Pancreas (tissue), 10 donors: ENCODE measurements around the gene TCERG1L. TPM values are rescaled to one million over a fixed set of nuclear protein-coding genes. Genes with fewer than 3 reads are reported as not detected.

Experiments
- ATAC-seq, 4 donors: fragments of 200-7000 bp; cut with Tn5 transposase; one replicate each; pipeline versions ENCODE4 v1.8.0 to v1.9.1; 2020; ENCODE audit warnings: mild to moderate bottlenecking in 4 of 4, moderate library complexity in 4 of 4
- DNase-seq, 6 donors: peaks; one replicate each; pipeline ENCODE4 v3.0.0-alpha.2; 2020
- FAIRE-seq: peaks from 2 replicates; lab custom pipeline; 2012; peaks lifted over from hg19 to GRCh38; lab: Jason Lieb, UNC
- H3K27ac ChIP-seq, 4 donors: fragments of 200-600 bp; sonication (generic); 1 replicate in 3 of 4; 2 replicates in 1 of 4; pipeline versions ENCODE4 v1.5.0 to v1.8.0; 2020
- H3K27me3 ChIP-seq, 4 donors: fragments of 200-600 bp; one replicate each; pipeline ENCODE4 v1.8.0; 2021
- H3K36me3 ChIP-seq, 3 donors: fragments of 200-600 bp; sonication (generic) in 1 of 3; one replicate each; pipeline versions ENCODE4 v1.5.0 to v1.8.0; 2020 to 2021
- H3K4me1 ChIP-seq, 3 donors: fragments of 200-600 bp; one replicate each; pipeline ENCODE4 v1.8.0; 2021
- H3K4me3 ChIP-seq, 4 donors: fragments of 200-600 bp; sonication (generic) in 2 of 4; one replicate each; pipeline versions ENCODE4 v1.5.0 to v1.8.0; 2020 to 2021
- H3K9me3 ChIP-seq, 4 donors: fragments of 200-600 bp; one replicate each; pipeline ENCODE4 v1.8.0; 2021
- WGBS, 2 donors: extraction: QIAGEN DNeasy Blood & Tissue Kit; methylation state at CpG; one replicate each; pipeline ENCODE4 v1.1.7; 2013; 5-methylcytosine and 5-hydroxymethylcytosine counted together
- intact Hi-C, 3 donors: fragments of 100-400 bp; cut with DNase I; formaldehyde crosslinking; loops; one replicate each; pipeline versions ENCODE4 v1.11.1 to v1.14.2; 2022
- polyA plus RNA-seq, 2 donors: library from polyadenylated mRNA; stranded (reverse); fragments of 200-250 nt; gene quantifications; one replicate each; pipeline ENCODE4 v1.2.3, GENCODE V29; 2013
- total RNA-seq, 6 donors: library from RNA; stranded (reverse); fragmentation: NEBNext Ultra II Directional in 4 of 6; extraction: Animal tissue kit (Norgen Biotek cat#: 25700) in 4 of 6; gene quantifications; one replicate each; pipeline versions ENCODE4 v1.2.1 to v1.2.4, GENCODE V29; 2021 to 2023
- TF ChIP-seq, protein P1 (sequence below), 4 donors: fragments of 200-600 bp; sonication (generic) in 3 of 4; IDR thresholded peaks; one replicate each; pipeline versions ENCODE4 v1.5.0 to v1.8.0; 2021; ENCODE audit warnings: antibody characterized with exemption in 4 of 4
- donor health status: healthy with polysubstance abuse.
- donor health status: DM: no; HTN: no; CAD: no; lungs with moderate emphysema.
- donor health status: DM: no; HTN: no; CAD: no.
- donor health status: control.
- donor health status: control.
- donor health status: Bipolar disorder and iron deficiency.
- donor health status: DM: yes; HTN: yes; CAD: no.
- donor health status: DM: no; HTN: no; CAD: no.
- donor health status: DM: no; HTN: no; CAD: no.
- donor health status: DM: yes; HTN: yes; CAD: no.

The TCERG1L gene
- total and polyA plus RNA-seq, 8 donors, result 0.09 to 1.9 (median 0.40) TPM

DNA sequence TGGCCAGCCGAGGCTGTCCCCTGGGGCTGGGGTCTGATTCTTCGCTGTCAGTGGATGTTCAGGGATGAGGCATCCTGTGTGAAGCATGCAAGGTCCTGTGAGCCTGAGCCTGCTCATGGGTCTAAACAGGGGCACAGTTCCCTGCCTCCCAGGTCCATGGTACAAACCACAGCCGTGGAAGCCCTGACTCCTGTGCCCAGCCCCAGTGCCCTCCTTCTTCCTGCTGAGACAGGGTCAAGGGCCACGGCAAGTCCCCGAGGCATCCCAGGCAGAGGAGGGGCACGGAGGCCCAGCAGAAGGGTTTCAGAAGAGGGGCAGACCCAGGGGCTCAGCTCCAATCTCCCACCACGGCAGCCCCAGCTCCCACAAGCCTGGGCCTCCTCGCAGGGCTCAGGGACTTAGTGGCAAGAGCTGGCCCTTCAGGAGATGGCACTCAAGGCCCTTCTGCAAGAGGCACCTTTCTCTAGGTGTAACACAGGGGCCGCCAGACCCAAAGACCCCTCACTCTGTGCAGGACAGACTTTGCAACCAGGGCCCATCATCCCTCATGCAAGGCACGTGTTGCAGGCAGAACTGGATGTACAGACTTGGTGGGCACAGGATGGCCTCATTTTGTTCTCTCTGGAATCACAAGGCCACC is 248.8 kb downstream of the TCERG1L start:
- FAIRE-seq (no peak), ATAC-seq (no peak), DNase-seq (no peak)
- intact Hi-C loops, result no loop called here
- Histone ChIP-seq H3K27me3 (no peaks in the 10 kb centered on the region), H3K9me3 (no peaks in the 10 kb centered on the region), H3K4me1 (no peaks in the 10 kb centered on the region), H3K4me3 (no peak overlapping the region), H3K27ac (no peak overlapping the region), H3K36me3 (no peaks in the 10 kb centered on the region)
- 74 to 75% methylated on average over 10 of the region's 10 CpGs for WGBS, 2 donors
- TF ChIP-seq, protein P1, sequence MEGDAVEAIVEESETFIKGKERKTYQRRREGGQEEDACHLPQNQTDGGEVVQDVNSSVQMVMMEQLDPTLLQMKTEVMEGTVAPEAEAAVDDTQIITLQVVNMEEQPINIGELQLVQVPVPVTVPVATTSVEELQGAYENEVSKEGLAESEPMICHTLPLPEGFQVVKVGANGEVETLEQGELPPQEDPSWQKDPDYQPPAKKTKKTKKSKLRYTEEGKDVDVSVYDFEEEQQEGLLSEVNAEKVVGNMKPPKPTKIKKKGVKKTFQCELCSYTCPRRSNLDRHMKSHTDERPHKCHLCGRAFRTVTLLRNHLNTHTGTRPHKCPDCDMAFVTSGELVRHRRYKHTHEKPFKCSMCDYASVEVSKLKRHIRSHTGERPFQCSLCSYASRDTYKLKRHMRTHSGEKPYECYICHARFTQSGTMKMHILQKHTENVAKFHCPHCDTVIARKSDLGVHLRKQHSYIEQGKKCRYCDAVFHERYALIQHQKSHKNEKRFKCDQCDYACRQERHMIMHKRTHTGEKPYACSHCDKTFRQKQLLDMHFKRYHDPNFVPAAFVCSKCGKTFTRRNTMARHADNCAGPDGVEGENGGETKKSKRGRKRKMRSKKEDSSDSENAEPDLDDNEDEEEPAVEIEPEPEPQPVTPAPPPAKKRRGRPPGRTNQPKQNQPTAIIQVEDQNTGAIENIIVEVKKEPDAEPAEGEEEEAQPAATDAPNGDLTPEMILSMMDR (IDR thresholded peaks at IDR 0.05), result no peak

DNA sequence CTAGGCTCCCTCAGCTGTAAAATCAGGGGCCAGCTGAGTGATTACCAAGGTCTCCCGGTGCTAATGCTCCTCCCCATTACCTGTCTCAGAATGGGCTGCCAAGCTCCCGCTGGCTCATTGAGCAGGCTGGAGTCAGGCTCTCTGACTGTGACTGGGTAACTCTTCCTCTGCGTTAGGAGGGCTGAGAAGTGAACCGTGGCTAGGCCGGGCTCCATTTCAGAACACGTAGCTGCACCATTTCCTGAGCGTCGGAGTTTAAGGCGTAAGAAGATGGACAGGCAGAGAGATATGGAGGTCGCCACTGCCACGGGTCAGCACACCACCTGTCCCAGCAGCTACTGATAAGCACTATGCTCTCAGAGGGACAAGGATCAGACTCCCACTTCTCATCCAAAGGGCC is 250.3 kb downstream of the TCERG1L start:
- intact Hi-C loops, result no loop called here
- no peak for FAIRE-seq
- Histone ChIP-seq H3K4me1 (no peaks in the 10 kb centered on the region), H3K9me3 (no peaks in the 10 kb centered on the region), H3K36me3 (no peaks in the 10 kb centered on the region), H3K27ac (no peak overlapping the region), H3K27me3 (no peaks in the 10 kb centered on the region), H3K4me3 (no peak overlapping the region)
- TF ChIP-seq, protein P1 (IDR thresholded peaks at IDR 0.05), result no peak
- no peak for DNase-seq
- no peak for ATAC-seq
- 39 to 44% methylated on average over 11 of the region's 11 CpGs for WGBS, 2 donors

DNA sequence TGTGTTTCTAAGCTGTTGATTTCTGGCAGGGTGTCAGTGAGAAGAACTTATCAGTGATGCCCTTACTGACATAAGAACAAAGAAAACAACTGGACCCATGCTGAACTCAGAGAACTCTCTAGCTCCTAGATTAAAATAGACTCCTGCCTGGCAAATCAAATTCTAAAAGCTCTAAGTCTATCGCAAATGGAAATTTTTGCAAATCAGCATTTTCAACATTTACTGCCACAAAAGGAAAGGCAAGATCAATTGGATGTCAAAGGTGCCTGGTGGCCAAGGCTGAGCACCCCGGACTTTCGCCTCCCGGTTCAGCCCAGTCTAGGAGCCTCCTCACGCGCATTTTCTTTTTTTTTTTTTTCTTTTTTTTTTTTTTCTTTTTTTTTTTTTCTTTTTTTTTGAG is 251.6 kb downstream of the TCERG1L start:
- FAIRE-seq, result no peak
- 91 to 97% methylated on average over 6 of the region's 6 CpGs for WGBS, 2 donors
- intact Hi-C loops, result no loop called here
- H3K36me3 ChIP-seq, result no peaks in the 10 kb centered on the region
- H3K4me3 ChIP-seq, result no peak overlapping the region
- H3K27me3 ChIP-seq, result no peaks in the 10 kb centered on the region
- H3K9me3 ChIP-seq, result no peaks in the 10 kb centered on the region
- H3K27ac ChIP-seq, result no peak overlapping the region
- ATAC-seq, result no peak
- DNase-seq, result no peak
- H3K4me1 ChIP-seq, result no peaks in the 10 kb centered on the region
- TF ChIP-seq, protein P1 (IDR thresholded peaks at IDR 0.05), result no peak

DNA sequence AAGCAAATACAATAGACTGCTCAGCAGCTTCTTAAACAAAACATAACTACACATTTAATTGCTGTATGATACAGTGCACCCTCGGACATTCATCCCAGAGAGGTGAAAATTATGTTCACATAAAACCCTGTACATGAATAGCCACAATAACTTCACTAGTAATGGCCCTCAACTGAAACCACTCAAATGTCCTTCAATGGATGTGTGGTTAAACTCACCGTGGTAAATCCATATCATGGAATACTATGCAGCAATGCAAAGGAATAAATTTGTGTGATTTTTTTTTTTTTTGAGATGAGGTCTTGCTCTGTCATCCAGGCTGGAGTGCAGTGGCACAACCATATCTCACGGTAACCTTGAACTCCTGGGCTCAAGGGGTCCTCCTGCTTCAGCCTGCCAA is 252.7 kb downstream of the TCERG1L start:
- Histone ChIP-seq H3K4me1 (no peaks in the 10 kb centered on the region), H3K4me3 (no peak overlapping the region), H3K27ac (no peak overlapping the region), H3K9me3 (no peaks in the 10 kb centered on the region), H3K36me3 (no peaks in the 10 kb centered on the region), H3K27me3 (no peaks in the 10 kb centered on the region)
- TF ChIP-seq, protein P1 (IDR thresholded peaks at IDR 0.05), result no peak
- intact Hi-C loops, result no loop called here
- DNase-seq (no peak), FAIRE-seq (no peak), ATAC-seq (no peak)
- WGBS, 2 donors, result 83 to 89% methylated on average over 3 of the region's 3 CpGs

DNA sequence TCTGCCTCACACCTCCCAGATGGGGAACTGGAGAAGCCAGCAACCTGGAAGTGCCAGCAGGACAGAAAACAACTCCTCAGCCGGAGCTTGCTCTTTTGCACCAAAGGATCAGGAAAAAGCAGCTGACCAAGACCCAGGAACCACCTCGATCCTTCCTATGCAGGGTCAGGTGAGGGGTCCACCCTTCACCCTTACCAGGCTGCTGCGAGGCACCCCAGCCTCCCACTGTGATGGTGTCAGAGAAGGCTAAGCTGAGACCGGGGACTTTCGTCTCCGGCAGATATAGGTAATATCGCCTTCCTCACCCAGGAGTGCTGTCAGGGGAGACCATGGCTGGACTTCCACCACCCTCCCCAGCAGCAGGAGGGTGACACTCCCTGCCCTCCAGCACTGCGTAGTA is 254.7 kb downstream of the TCERG1L start:
- ATAC-seq, result no peak
- no peaks in the 10 kb centered on the region for H3K27me3 ChIP-seq
- H3K4me3 ChIP-seq, result no peak overlapping the region
- no peaks in the 10 kb centered on the region for H3K9me3 ChIP-seq
- no peaks in the 10 kb centered on the region for H3K4me1 ChIP-seq
- H3K27ac ChIP-seq, result no peak overlapping the region
- DNase-seq, result no peak
- TF ChIP-seq, protein P1 (IDR thresholded peaks at IDR 0.05), result no peak
- FAIRE-seq, result no peak
- intact Hi-C loops, result no loop called here
- 71 to 79% methylated on average over 8 of the region's 8 CpGs for WGBS, 2 donors
- no peaks in the 10 kb centered on the region for H3K36me3 ChIP-seq
